Islet precursor cell (in vitro differentiated cells): ENCODE measurements around the gene ANXA9.

Source experiments
- DNase-seq: peaks from one replicate; pipeline ENCODE4 v3.0.0-alpha.2; 2018

ANXA9 gene

GRCh38 chr1:151006327-151007052 is 24.4 kb downstream of the ANXA9 start, which contains the start of gene MINDY1:
Gene MINDY1, minus strand, starts transcription at chr1:151006902. Its CDS starts 4,285 bp downstream, at chr1:151002617.
- DNase-seq: peak; percentile 94

GRCh38 chr1:151007853-151008243 is 25.8 kb downstream of the ANXA9 start:
- no peak for DNase-seq

- peak; percentile 97 for DNase-seq
These were observed 26.4 kb downstream of the ANXA9 start, which contains the start of gene PRUNE1 for GRCh38 chr1:151008244-151009205. Gene PRUNE1, plus strand, starts transcription at chr1:151008449. Its CDS starts 184 bp downstream, at chr1:151008633.

GRCh38 chr1:151009206-151009587 is 27.1 kb downstream of the ANXA9 start:
- no peak for DNase-seq

- DNase-seq: no peak
These were observed 27.7 kb downstream of the ANXA9 start for GRCh38 chr1:151009674-151010345.

GRCh38 chr1:151010346-151010726 is 28.2 kb downstream of the ANXA9 start:
- no peak for DNase-seq

GRCh38 chr1:151011154-151011850 is 29.2 kb downstream of the ANXA9 start:
- no peak for DNase-seq

GRCh38 chr1:151012684-151013471 is 30.8 kb downstream of the ANXA9 start:
- DNase-seq: no peak

GRCh38 chr1:151013518-151013917 is 31.4 kb downstream of the ANXA9 start:
- no peak for DNase-seq

GRCh38 chr1:151024540-151025146 is 42.6 kb downstream of the ANXA9 start:
- DNase-seq: peak; percentile 88

GRCh38 chr1:151026460-151026859 is 44.4 kb downstream of the ANXA9 start:
- DNase-seq: no peak

- no peak for DNase-seq
These were observed 50.1 kb downstream of the ANXA9 start for GRCh38 chr1:151032164-151032563.

- no peak for DNase-seq
These were observed 53.1 kb downstream of the ANXA9 start for GRCh38 chr1:151035167-151035566.

GRCh38 chr1:151036356-151036755 is 54.3 kb downstream of the ANXA9 start, which contains the start of gene BNIPL:
Gene BNIPL, plus strand, starts transcription at chr1:151036586. Its CDS starts 140 bp downstream, at chr1:151036726.
- no peak for DNase-seq

- no peak for DNase-seq
These were observed 54.9 kb downstream of the ANXA9 start for GRCh38 chr1:151037032-151037431.

- DNase-seq: no peak
These were observed 57.4 kb downstream of the ANXA9 start for GRCh38 chr1:151039521-151039920.

- no peak for DNase-seq
These were observed 61.1 kb downstream of the ANXA9 start for GRCh38 chr1:151043163-151043562.
